CD4-positive, alpha-beta T cell treated with Interleukin-12 subunit alpha and Interleukin-12 subunit beta, for 1 hour (primary cell): ENCODE measurements around the gene SNX9.
"Not testable (repeated sequence)": the region's sequence is repeated elsewhere in the genome, so short reads cannot be mapped to it uniquely, and the experiment has no call there.

Experiments
- DNase-seq: peaks from one replicate; pipeline ENCODE4 v3.0.0-alpha.2; 2020

SNX9 gene

DNA sequence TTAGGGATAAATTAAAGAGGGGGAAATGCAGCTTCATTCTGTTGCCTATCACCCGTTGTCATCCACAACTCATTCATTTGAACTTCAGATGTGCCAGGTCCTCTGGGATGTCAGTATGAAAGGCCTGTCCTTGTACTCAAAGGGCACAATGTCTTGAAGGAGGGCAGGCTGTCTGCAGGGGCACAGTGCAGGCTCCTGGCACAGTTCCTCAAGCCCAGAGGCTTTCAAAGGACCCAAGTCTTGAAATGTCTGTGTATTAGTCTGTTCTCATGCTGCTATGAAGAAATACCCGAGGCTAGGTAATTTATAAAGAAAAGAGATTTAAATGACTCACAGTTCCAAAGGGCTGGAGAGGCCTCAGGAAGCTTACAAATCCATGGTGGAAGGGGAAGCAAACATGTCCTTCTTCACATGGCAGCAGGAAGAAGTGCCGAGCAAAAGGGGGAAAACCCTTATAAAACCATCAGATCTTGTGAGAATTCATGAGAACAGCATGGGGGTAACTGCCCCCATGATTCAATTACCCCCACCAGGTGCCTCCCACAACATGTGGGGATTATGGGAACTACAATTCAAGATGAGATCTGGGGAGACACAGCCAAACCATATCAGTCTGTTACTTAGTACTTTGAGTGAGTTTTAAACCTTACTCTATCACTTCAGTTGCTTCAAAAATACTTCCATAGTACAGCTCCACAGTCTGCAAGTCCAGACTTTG lies 9.4 kb downstream of the SNX9 start:
- DNase-seq: no peak

DNA sequence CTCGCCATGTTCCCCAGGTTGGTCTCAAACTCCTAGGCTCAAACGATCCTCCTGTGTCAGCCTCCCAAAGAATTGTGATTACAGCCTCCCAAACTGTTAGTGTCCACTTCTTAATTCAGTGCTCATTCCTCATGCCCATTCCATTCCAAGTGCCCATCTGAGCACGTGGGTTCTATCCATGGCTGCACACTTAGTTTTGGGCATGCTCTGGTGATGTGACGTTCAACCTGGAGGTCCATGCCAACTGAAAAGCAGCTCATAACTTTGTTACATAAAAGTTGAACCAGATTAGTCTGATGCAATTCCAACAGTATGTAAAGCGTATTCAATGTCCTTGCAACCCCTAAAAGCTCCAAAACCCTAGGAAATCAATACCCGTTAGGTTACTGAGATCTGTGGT lies 11.5 kb downstream of the SNX9 start:
- no peak for DNase-seq

DNA sequence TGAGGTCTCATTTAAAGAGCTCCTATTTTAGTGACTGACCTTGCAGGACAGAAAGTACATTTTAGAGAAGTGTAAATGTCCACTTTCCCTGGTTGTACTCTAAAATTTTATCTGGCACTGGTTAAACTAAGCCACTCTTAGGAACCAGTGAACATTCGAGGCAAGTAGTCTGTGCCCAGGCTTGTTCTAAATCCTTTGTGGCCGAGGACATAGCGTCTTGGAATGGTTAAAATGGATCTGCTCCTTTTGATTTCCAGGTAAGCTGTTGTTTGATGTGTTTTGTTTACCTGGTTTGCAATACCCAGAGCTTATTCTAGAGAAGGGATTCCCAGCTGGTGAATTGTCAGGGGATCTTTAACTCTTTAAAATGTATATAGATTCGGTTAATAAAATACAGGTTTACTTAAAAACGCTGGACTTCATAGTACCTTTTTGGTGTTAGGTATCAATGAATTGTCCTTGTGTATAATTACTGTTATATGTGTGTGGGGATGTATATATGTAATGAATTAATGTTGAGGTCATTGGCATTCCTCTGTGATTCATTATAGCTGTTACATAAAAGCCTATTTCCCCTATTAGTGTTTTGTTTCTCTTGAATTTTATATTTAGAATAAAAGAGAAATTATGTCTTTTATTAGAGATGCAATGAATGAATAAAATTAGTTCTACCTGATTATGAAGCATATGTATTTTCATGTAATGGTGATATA lies 15.8 kb downstream of the SNX9 start:
- no peak for DNase-seq

DNA sequence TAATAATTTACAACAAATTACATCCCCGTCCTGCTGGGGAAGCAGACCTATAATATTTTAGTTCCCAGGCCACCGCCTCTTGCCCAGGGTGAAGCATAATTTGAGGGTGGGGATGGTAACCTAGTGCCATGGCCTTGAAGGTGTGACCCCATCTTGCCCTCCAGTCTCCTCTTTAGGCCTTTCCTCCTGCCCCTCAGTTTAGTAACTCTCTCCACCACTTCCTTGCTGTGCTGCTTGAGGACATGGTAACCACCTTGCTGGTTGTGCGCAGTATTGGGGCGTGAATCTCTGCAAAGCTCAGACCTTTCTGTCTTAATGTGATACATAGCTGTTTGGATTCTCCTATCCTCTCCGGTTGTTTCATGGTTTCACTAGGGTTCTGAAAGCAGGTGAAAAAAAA lies 16.6 kb downstream of the SNX9 start:
- no peak for DNase-seq

DNA sequence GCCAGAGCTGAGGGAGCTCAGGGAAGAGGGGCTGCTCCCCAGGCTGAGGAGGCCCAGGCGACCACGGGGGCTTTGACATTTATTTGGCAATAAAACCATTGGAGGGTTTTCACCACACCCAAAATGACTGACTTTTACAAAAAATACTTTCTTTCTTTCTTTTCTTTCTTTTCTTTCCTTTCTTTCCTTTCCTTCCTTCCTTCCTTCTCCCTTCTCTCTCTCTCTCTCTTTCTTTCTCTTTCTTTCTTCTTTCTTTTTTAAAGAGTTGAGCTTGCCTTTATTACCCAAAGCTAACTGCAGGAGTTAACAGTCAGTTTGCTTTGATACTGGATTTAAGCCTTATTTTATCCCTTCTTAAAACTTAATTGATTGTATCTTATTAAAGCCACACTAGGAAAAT lies 17.2 kb downstream of the SNX9 start:
- no peak for DNase-seq

DNA sequence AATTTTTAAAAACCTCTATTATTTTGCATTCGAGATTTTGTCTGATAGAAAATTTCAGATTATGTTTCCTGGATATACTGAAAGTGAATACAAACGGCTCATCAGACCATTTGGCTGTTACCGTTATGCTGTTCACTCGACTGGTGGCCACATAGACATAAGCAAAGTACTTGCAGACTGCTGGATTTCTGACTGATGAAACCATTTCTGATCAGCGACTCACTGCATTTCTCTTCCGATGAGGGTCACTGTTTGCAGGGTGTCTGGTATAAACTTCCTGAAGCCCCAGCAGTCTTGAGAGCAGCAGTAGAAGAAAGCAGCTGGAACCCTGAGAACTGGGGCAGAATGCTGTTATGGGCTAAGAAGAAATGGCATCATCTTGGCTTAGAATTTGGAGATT lies 17.7 kb downstream of the SNX9 start:
- DNase-seq: no peak

DNA sequence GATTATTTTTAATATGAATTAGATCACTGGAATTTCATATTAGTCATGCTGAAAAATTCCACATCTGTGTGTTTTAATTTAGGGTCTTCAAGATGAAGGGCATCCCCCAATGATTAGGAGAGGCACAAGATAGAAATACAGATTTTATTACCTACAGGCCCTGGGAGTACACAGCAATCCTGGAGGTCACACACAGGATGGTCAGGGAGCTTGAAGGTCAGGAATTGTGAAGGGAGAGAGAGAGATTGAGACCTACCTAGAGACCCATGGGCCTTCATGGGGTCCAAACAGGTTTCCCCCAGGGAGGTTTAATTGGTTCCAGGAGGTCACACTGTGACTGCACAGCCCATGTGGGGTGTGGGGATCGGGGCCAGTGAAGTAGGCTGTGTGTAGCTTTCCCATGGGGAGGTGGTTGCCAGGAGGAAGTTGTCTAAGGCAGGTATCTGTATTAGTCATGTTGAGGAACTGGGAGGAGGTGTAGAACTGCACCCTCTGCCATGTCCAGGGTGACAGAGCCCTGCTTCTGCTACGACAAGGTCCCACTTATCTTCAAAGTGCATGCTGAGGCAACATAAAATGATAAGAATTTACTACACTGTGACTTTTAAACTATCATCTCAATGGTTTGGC lies 18.3 kb downstream of the SNX9 start:
- peak; percentile 7 for DNase-seq

DNA sequence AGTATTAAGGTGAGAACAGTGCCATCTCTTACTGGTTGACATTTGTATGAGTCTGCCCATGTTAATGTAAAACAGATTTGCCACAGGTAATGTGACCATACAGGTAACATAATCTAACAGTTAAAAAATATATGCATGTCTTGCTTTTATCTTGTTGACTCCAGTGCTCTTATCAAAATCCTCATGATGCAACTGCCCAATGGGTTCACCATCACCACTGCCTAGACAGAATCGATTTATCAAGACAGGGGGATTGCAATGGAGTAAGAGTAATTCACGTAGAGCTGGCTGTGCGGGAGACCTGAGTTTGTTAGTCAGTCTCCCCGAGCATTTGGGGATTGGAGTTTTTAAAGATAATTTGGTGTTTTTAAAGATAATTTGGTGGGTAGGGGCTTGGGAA lies 19.2 kb downstream of the SNX9 start:
- no peak for DNase-seq

DNA sequence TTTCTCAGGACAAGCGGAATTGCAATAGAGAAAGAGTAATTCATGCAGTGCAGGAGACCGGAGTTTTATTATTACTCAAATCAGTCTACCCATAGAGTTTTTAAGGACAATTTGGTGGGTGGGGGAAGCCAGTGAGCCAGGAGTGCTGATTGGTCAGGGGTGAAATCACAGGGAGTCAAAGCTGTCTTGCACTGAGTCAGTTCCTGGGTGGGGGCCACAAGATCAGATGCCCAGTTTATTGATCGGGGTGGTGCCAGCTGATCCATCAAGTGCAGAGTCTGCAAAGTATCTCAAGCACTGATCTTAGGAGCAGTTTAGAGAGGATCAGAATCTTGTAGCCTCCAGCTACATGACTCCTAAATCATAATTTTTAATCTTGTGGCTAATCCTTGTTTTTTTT lies 21.1 kb downstream of the SNX9 start:
- not testable (repeated sequence) for DNase-seq

DNA sequence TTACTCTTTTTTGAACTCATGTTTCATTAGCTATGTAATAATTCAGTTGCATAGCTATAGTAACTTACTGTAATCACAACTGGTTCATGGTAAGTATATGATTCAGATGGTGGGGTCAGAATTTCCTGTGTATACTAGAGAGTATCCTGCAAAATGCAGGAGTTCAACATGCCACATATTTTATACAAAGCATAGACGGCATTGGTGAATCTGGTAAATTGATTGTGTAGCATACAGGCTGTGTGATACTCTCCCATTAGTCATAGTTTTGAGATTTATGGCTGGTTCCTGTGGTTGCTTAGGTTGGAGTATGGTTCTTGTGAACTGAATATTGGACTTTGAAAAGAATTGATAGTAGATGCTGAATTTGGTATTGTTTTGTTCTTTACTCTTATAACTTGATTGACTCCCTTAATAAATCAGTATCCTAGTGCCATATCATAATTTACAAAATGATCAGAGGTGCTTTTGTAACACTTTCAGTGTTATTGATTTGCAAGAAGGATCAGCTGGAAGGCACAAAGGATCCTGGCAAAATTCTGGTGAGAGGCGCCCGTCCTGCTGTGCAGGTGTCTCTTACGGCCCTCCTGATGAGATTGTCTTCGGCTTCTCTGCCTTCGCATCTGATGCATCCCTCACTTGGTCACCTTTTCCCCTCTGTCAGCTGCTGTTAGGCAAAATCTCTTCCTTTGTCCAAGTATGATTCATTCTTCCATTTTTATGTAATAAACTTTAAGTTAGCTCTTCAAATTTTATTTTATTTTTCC lies 22.6 kb downstream of the SNX9 start:
- no peak for DNase-seq

DNA sequence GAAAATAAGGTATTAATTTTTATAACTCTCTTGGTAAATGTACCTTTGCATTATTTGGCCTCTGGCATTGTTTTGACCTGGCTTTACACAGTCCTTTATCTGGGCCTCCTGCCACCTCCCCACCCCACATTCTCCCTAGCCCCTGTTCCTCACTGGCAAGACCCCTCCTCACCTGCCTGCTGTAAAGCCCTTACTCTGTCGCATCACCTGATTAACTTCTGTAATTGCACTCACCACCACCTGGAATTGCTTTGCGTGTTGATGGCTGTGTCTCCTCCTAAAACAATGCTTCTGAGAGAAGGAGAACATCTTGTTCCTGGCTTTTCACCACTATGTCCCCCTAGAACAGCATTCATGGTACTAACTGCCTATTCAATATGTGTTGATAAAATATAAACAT lies 24.8 kb downstream of the SNX9 start:
- DNase-seq: no peak

DNA sequence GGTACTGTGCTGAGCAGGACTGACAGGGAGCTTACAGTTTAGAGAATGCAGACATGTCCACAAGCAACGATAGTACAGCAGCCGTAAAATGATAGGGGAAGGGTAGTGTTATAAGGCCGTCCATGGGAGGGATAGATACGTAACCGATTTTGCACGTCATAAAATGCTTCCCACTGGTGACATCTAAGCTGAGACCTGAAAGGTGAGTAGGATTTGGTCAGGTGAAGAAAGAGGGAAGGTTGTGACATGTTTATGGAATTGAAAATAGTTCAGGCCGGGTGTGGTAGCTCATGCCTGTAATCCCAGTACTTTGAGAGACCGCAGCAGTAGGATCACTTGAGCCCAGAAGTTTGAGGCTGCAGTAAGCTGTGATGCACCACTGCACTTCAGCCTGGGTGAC lies 25.6 kb downstream of the SNX9 start:
- DNase-seq: no peak

DNA sequence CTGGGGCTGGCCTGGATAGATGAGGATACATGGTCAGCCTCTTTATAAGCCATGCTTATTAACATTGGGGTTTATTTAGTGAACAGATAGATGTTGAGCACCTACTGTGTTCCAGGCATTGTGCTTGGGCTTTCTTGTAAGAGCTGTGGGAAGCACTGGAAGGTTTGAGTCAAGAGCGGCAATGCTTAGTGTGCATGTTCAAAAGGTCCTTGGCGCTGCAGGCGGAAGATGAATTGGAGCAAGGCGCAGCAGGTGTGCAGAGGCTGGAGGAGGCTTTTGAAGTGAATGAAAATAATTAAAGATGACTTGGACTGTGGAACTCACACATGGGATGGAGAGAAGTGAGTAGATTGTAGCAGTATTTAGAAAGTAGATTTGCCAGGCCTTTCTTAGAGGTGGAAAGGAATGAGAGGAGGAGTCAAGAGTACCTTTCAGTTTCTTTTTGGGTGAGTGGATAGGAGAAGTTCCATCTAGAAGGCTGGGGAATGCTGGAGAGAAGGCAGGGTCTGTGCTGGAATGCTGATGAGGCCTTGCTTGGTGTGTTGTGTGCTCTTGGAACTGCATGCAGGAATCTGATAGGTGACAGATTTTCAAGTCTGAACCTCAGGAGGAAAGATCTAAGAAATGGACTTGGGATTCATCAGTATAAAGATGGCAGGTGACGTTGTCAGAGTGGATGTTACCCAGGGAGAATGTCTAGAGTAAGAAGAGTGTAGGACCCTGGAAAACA lies 26.4 kb downstream of the SNX9 start:
- DNase-seq: no peak

DNA sequence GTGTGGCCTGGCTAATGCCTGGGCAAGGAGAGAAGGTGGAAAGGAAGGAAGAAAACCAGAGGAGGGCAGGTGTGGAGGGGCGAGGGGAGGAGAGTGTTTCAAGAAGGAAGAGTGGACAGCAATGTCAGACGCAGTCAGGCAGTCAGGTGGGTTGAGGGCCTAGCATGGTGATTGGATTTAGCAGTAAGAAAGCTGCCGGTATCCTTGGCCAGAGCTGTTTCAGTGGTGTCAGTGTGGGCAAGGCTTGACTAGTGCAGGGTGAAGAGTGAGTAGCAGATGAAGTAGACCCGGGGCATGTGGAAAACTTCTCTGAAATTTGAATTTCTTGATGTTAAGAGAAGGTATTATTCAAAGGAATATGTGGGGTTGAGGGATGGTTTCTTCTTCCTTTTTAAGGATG lies 27.0 kb downstream of the SNX9 start:
- no peak for DNase-seq

DNA sequence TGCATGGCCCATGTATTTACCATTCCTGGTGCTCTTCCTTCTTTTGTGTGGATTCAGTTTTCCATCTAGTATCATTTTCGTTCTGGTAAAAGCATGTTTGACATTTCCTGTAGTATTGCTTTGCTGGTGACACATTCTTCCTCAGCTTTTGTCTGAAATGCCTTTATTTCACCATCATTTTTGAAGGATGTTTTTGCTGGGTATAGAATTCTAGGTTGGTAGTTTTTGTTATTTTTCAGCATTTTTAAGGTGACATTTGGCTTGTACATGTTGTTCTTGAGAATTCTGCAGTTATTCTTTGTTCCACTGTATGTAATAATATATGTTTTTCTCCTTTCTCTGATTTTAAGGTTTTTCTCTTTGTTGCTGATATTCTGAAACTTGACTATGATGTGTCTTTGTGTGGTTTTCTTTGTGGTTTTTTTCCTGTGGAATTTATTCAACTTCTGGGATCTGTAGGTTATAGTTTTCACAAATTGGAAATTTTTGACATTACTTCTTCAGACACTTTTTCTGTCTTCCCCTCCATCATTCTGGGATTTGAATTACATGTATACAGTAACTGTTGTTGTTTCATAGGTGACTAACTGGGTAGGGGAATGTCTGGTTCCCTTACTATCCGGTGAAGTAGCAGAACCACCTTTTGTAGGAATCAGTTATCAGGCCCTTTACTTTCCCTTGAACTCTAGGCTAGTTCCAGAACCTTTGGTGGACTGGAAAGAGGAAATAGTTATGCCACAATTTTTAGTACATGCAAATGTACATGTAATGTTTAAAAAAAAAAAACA lies 30.2 kb downstream of the SNX9 start:
- no peak for DNase-seq

DNA sequence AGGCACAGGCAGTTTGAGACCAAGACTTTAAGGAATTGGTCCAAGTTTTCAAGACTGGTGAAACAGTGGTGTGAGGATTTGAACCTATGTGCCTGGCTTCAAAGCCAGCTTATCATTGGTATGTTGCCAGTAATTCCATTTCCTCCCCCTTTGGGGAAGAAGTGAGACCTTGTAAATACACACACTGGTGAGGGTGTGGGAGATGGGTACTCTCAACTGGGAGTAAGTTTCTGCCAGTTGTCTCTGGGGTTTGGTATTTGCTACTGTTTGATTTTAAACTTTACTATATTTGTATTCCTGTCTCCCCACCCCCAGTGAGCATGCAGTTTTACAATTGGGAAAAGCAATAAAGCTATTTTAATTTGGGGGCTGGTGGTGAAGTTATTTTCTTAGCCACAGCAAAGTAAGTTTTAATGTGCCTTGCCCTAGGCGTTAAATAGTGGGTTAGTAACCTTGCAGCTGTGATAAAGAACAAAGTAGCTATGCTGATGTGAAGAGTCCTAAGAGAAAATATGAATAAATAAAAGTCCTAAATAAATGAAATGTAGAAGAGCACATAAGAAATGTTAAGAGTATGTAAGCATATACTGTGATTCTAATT lies 31.0 kb downstream of the SNX9 start:
- DNase-seq: no peak

DNA sequence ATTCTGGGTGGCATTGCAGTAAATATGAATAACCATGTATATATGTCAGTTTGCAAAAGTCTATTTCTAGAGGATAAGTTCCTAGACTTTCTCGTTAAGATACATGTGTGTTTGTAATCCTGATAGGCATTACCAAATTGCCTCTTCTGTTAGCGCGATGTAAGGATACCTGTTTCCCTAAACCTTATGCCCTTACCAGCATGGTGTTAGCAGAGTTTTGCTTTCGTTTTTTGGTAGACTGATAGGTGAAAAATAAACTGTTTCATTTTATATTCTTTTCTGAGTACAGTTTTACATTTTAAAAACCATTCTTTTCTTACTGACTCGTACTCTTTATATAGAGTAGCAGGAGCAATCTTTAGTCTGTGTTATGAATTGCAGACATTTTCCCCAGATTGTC lies 32.3 kb downstream of the SNX9 start:
- DNase-seq: no peak

DNA sequence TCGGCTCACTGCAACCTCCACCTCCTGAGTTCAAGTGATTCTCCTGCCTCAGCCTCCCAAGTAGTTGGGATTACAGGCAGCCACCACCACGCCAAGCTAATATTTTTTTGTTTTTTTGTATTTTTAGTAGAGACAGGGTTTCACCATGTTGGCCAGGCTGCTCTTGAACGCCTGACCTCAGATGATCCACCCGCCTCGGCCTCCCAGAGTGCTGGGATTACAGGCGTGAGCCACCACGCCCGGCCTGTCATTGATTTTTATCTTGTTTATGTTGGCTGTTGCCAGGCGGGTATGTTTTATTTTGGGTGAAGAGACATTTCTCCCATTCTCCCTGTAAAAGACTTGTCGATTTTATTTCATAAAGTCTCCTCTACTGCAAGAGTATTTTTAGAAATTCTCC lies 32.8 kb downstream of the SNX9 start:
- not testable (repeated sequence) for DNase-seq

DNA sequence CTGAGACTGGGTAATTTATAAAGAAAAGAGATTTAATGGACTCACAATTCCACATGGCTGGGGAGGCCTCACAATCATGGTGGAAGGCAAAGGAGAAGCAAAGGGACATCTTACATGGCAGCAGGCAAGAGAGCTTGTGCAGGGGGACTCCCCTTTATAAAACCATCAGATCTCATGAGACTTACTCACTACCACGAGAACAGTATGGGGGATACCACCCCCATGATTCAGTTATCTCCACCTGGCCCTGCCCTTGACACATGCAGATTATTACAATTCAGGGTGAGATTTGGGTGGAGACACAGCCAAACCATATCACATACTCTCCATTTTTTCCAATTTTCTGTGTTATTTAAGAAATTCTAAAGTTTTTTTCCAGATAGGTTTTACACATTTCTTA lies 35.6 kb downstream of the SNX9 start:
- not testable (repeated sequence) for DNase-seq

DNA sequence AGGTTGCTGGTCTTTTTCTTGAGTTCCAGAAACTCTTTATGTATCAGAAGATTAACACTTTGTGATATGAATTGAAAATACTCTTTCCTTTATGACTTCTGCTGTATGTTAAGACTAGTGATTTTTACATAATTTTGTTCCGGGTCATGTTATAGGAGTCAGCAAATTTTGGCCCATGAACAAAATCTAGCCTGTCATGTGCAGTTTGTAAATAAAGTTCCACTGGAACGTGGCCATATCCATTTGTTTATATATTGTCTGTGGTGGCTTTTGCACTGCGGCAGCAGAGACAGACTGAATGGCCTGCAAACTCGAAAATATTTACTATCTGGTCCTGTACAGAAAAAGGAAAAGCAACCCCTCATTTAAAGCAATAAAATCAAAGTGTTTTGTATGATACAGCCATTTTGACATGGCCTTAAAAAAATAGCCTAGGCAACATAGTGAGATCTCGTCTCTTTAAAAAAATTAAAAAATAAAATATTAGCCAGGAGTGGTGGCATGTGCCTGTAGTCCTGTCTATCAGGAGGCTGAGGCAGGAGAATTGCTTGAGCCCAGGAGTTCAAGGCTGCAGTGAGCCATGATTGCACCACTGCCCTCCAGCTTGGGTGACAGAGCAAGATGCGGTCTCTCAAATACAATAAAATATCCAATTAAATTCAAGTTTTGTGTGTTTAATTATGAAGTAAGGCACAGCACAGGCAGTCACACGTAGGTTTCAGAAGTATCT lies 36.9 kb downstream of the SNX9 start:
- DNase-seq: no peak

DNA sequence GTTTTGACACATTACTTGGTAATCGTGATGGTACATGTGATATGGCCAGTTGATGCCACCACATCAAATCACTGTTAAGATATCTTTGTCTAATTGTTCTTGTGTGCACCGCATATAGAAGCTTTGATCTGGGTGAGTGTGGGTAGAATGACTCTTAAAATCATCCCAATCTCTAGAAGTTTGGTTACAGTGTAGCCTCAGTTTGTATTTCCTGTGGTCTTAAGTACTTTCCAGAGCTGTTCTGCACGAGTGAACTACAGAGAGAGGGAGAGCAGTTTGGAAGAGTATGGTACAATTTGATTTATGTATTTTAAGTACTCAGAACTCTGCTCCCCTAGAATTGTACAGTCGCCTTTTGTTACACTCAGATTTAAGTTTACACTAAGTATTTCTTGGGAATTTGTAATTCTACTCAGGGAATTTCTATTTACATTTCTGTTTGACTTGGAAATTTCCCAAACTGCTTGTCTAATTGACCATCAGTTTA lies 37.5 kb downstream of the SNX9 start:
- peak; percentile 54 for DNase-seq
